ENCODE data around the gene AGPS. TPM values are rescaled to one million over a fixed set of nuclear protein-coding genes. Genes with fewer than 3 reads are reported as not detected.

Gene AGPS
- total RNA-seq, 1 experiment from 2014 or later = 60.9 TPM

DNA sequence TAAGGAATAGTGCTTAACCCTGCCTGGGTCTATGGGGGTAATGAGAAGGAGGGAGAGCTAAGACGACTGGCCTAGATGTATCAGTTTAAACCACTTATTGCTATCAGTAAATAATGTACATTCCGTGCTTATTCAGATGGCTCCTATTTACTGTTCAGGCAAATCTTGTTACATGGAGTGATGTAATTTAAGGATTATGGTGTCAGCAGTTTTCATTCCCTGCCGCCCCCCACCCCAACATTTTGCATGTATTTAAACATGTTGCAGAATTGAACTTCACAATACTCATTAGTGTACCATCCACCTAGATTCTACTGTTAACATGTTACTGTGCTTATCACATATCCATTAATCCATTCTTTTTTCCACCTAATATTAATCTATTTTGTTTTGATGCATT is 11.7 kb downstream of the AGPS start:
- no peak overlapping the region for H2AFZ ChIP-seq (ENCODE audit: low read length)
- no CpG with 5 or more reads among the region's 3 CpGs for WGBS (ENCODE audit: extremely low coverage, insufficient read length, low lambda C conversion rate)
- peaks cover 14% of the 10 kb centered on the region; the same call in 1 of the 2 replicates for H3K79me2 ChIP-seq (ENCODE audit: insufficient read depth, low read length)
- Mint-ChIP-seq H3K4me1 (peaks cover 4 to 7% of the 10 kb centered on the region in 2 experiments; a peak in 2 of 4 replicates), H3K27ac (no peak overlapping the region), H3K9me3 (peaks cover under 1 to 7% of the 10 kb centered on the region in 2 experiments; a peak in 4 of 5 replicates), H3K27me3 (ENCODE audit: low read depth) (no peaks in the 10 kb centered on the region), H3K36me3 (ENCODE audit: insufficient read depth in 1 of 3, low read depth in 3 of 3) (peaks cover under 1 to 9% (median 9%) of the 10 kb centered on the region in 3 experiments), H3K4me3 (no peak overlapping the region)
- no peak overlapping the region for H4K8ac ChIP-seq (replicated peaks; ENCODE audit: insufficient read length, low read depth, low read length)
- no peak overlapping the region for H4K5ac ChIP-seq (ENCODE audit: insufficient read length, low read depth, low read length)
- H3K4me2 ChIP-seq (ENCODE audit: insufficient read depth, insufficient read length, low read length) = no peak overlapping the region
- no peak overlapping the region for H2AK5ac ChIP-seq (ENCODE audit: insufficient read length, low read length)
- H2BK5ac ChIP-seq (ENCODE audit: insufficient read length, low read length) = no peak overlapping the region
- H3T11ph ChIP-seq (ENCODE audit: low read length) = no peak overlapping the region
- H3K27ac ChIP-seq (ENCODE audit: insufficient read length, low read depth, low read length) = no peak overlapping the region
- H3K4ac ChIP-seq (ENCODE audit: low read depth, low read length) = no peak overlapping the region
- no peak overlapping the region for H2BK12ac ChIP-seq (ENCODE audit: insufficient read length, low read depth, low read length)
- TF ChIP-seq CTCF (conservative IDR thresholded peaks at IDR 0.05) = no peak
- no peaks in the 10 kb centered on the region for H4K20me1 ChIP-seq (ENCODE audit: control insufficient read depth, insufficient read depth, insufficient read length)
- peaks cover 16% of the 10 kb centered on the region for H3K79me1 ChIP-seq (ENCODE audit: insufficient read depth, low read depth, low read length, poor library complexity, severe bottlenecking)
- no peak overlapping the region for H2BK15ac ChIP-seq (ENCODE audit: low read depth, low read length)
- no peak overlapping the region for H3K56ac ChIP-seq (ENCODE audit: insufficient read length, low read depth, low read length)
- no peak overlapping the region for H3K23ac ChIP-seq (ENCODE audit: insufficient read length, low read depth, low read length)
- no peak for DNase-seq
- no peaks in the 10 kb centered on the region; the same call in 1 of the 2 replicates for H3K4me1 ChIP-seq (ENCODE audit: insufficient read depth, low read length)
- no peak overlapping the region for H3K9ac ChIP-seq (ENCODE audit: extremely low read depth, insufficient read length, low read length)
- H3K27me3 ChIP-seq (ENCODE audit: insufficient read depth, low read length) = no peaks in the 10 kb centered on the region
- H3K14ac ChIP-seq (ENCODE audit: insufficient read depth, low read length) = no peak overlapping the region
- H2BK120ac ChIP-seq (ENCODE audit: low read depth, low read length, poor library complexity, severe bottlenecking) = no peak overlapping the region
- H3K9me3 ChIP-seq (ENCODE audit: control insufficient read depth, low read depth, low read length) = no peaks in the 10 kb centered on the region
- no peaks in the 10 kb centered on the region for H3K23me2 ChIP-seq (ENCODE audit: insufficient read length, low read depth, low read length, poor library complexity, severe bottlenecking)
- H3K18ac ChIP-seq (ENCODE audit: insufficient read length, low read depth, low read length) = no peak overlapping the region
- H2BK20ac ChIP-seq (ENCODE audit: low read depth, low read length, poor library complexity, severe bottlenecking) = no peak overlapping the region
- H4K91ac ChIP-seq (ENCODE audit: insufficient read length, low read depth, low read length) = no peak overlapping the region
